ENCODE measurements around the gene ZNF215.

DNA sequence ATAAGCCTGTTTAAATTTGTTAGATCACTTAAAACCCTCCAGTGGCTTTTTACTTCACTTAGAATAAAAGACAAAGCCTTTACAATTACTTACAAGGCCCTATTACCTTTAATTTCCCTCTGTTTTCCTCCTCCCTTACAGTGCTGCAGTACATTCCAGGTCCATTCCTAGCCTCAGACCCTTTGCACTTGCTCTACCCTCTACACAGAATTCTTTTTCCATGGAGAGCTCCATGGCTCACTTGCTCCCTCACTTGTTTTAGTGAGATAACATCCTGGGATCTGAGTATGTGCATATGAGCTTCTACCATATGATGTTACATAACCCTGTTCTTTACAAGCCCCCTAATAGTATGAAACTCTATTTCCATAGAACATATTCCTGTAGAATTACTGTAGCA is 69.5 kb downstream of the ZNF215 start:
- TF ChIP-seq, protein P1, sequence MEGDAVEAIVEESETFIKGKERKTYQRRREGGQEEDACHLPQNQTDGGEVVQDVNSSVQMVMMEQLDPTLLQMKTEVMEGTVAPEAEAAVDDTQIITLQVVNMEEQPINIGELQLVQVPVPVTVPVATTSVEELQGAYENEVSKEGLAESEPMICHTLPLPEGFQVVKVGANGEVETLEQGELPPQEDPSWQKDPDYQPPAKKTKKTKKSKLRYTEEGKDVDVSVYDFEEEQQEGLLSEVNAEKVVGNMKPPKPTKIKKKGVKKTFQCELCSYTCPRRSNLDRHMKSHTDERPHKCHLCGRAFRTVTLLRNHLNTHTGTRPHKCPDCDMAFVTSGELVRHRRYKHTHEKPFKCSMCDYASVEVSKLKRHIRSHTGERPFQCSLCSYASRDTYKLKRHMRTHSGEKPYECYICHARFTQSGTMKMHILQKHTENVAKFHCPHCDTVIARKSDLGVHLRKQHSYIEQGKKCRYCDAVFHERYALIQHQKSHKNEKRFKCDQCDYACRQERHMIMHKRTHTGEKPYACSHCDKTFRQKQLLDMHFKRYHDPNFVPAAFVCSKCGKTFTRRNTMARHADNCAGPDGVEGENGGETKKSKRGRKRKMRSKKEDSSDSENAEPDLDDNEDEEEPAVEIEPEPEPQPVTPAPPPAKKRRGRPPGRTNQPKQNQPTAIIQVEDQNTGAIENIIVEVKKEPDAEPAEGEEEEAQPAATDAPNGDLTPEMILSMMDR (conservative IDR thresholded peaks at IDR 0.05; ENCODE audit: low read depth, low read length) = no peak
- no peak for TF ChIP-seq EZH2 (IDR thresholded peaks at IDR 0.05; ENCODE audit: borderline replicate concordance, low read depth, low read length, poor library complexity, severe bottlenecking)
